Suprapubic skin (tissue), 4 donors: ENCODE results near the gene RRBP1.

Experiments used
- POLR2A ChIP-seq, 2 donors: fragments of 450-650 bp; IDR thresholded peaks; one replicate each; pipeline ENCODE4 v1.6.1; 2017; ENCODE audit warnings: antibody characterized with exemption in 2 of 2, mild to moderate bottlenecking in 2 of 2, moderate library complexity in 2 of 2
- POLR2AphosphoS5 ChIP-seq, 3 donors: sonication (generic); formaldehyde crosslinking; IDR thresholded peaks; one replicate each; pipeline ENCODE4 v1.6.1; 2017; ENCODE audit warnings: antibody characterized with exemption in 3 of 3
- TF ChIP-seq, protein P1 (sequence below), 2 donors: fragments of 200-600 bp in 1 of 2; fragments of 450-650 bp in 1 of 2; sonication (generic) in 1 of 2; IDR thresholded peaks; one replicate each; pipeline ENCODE4 v1.5.1; 2016 to 2019; ENCODE audit warnings: antibody characterized with exemption in 2 of 2, mild to moderate bottlenecking in 1 of 2, moderate library complexity in 1 of 2

DNA sequence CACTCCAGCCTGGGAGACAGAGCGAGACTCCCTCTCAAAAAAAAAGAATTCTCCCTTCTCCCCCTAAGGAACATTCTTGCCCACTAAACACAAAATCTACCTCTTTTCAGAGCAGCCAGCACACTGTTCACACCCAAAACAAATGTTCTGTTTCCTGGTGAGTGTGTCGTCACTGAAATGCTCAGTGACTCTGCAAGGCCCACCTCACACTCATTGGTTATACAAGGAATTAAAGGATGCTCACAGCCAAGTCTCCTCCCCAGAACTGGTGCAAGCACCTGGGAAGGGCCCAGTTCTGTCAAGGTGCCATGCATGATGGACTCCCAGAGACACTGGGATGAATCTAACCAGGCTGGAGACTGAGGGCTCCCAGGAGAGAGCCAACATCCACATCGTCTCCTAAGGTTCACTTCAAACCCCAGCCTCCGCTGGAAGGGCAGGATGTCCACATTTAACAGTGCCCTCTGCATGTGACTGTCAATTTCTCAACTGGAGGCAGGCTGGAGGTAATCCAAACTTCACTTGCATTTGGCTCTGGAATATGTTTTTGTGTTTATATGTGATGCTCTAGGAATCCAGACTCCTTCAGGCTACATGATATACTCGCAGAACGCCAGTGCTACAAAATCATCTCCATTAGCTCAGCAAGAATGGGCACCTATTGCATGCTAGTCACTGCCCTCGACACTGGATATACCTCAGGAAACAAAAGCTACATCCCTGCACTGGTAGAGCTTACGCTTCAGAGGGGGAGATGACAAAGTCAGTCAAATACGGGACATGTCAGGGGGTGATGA, 7.1 kb downstream of the RRBP1 start:
- TF ChIP-seq, protein P1, sequence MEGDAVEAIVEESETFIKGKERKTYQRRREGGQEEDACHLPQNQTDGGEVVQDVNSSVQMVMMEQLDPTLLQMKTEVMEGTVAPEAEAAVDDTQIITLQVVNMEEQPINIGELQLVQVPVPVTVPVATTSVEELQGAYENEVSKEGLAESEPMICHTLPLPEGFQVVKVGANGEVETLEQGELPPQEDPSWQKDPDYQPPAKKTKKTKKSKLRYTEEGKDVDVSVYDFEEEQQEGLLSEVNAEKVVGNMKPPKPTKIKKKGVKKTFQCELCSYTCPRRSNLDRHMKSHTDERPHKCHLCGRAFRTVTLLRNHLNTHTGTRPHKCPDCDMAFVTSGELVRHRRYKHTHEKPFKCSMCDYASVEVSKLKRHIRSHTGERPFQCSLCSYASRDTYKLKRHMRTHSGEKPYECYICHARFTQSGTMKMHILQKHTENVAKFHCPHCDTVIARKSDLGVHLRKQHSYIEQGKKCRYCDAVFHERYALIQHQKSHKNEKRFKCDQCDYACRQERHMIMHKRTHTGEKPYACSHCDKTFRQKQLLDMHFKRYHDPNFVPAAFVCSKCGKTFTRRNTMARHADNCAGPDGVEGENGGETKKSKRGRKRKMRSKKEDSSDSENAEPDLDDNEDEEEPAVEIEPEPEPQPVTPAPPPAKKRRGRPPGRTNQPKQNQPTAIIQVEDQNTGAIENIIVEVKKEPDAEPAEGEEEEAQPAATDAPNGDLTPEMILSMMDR (IDR thresholded peaks at IDR 0.05): no peak
- no peak for TF ChIP-seq POLR2A (IDR thresholded peaks at IDR 0.05)
- peak in 1 of 3 donors; percentile 11 for TF ChIP-seq POLR2AphosphoS5 (IDR thresholded peaks at IDR 0.05)
